Prostate gland (tissue), 2 donors: ENCODE data around the gene MAGEB3. TPM values are rescaled to one million over a fixed set of nuclear protein-coding genes. Genes with fewer than 3 reads are reported as not detected.

Experiments
- DNase-seq: peaks from one replicate; pipeline ENCODE4 v3.0.0-alpha.2; 2019; ENCODE audit warnings: low spot score
- H3K27ac ChIP-seq, 2 donors: fragments of 200-600 bp; sonication (generic); 2 replicates each; pipeline ENCODE4 v1.5.1; 2017 to 2019
- H3K27me3 ChIP-seq: fragments of 200-600 bp; sonication (generic); replicated peaks from 2 replicates; pipeline ENCODE4 v1.5.1; 2019; ENCODE audit not compliant: insufficient read depth
- H3K36me3 ChIP-seq, 2 donors: fragments of 200-600 bp; sonication (generic); 1 replicate in 1 of 2; 2 replicates in 1 of 2; pipeline versions ENCODE4 v1.5.1 to v1.8.1; 2017 to 2019
- H3K4me1 ChIP-seq: fragments of 200-600 bp; sonication (generic); replicated peaks from 2 replicates; pipeline ENCODE4 v1.5.1; 2019
- H3K4me3 ChIP-seq, 2 donors: fragments of 200-600 bp; sonication (generic); 2 replicates each; pipeline ENCODE4 v1.5.1; 2017 to 2019
- H3K9me3 ChIP-seq: fragments of 200-600 bp; sonication (generic); 2 replicates; pipeline ENCODE4 v1.5.1; 2017
- CTCF ChIP-seq, 4 experiments: fragments of 200-600 bp in 2 of 4; fragments of 450-650 bp in 2 of 4; sonication (generic) in 2 of 4; IDR thresholded peaks; 1 replicate in 3 of 4; 2 replicates in 1 of 4; pipeline ENCODE4 v1.5.1; 2016 to 2019; ENCODE audit warnings: antibody characterized with exemption in 4 of 4, mild to moderate bottlenecking in 2 of 4, moderate library complexity in 2 of 4
- POLR2A ChIP-seq: fragments of 450-650 bp; IDR thresholded peaks from one replicate; pipeline ENCODE4 v1.6.1; 2016; ENCODE audit warnings: antibody characterized with exemption, mild to moderate bottlenecking
- POLR2AphosphoS5 ChIP-seq: sonication (generic); formaldehyde crosslinking; IDR thresholded peaks from one replicate; pipeline ENCODE4 v1.6.1; 2017; ENCODE audit warnings: antibody characterized with exemption
- WGBS: methylation state at CpG from one replicate; pipeline ENCODE4 v1.1.5; 2018; 5-methylcytosine and 5-hydroxymethylcytosine counted together
- intact Hi-C: fragments of 100-400 bp; cut with DNase I; formaldehyde crosslinking; loops from one replicate; pipeline ENCODE4 v1.14.2; 2022
- total RNA-seq, 2 donors: library from RNA; depleted of rRNA; stranded (reverse); fragments of >200 nt; gene quantifications; one replicate each; pipeline ENCODE4 v1.1.0, GENCODE V29; 2016

The MAGEB3 gene
- total RNA-seq, 2 donors from 2014 or later, result 14.0 TPM; not detected in 1

GRCh38 chrX:30196322-30196721 lies 34.1 kb upstream of the MAGEB3 start:
- H3K9me3 ChIP-seq, result no peaks in the 10 kb centered on the region
- no peak overlapping the region for H3K27ac ChIP-seq
- DNase-seq, result no peak
- H3K27me3 ChIP-seq, result no peaks in the 10 kb centered on the region
- H3K4me3 ChIP-seq, result no peak overlapping the region
- intact Hi-C loops, result no loop called here
- TF ChIP-seq POLR2AphosphoS5 (no peak), CTCF (IDR thresholded peaks at IDR 0.05) (no peak), POLR2A (no peak)
- H3K36me3 ChIP-seq, result no peaks in the 10 kb centered on the region
- H3K4me1 ChIP-seq, result no peaks in the 10 kb centered on the region
- 13% methylated on average over 1 of the region's 1 CpG for WGBS

- WGBS, result 89% methylated on average over 2 of the region's 2 CpGs
- intact Hi-C loops, result no loop called here
- H3K36me3 ChIP-seq, result no peaks in the 10 kb centered on the region
- no peaks in the 10 kb centered on the region for H3K27me3 ChIP-seq
- TF ChIP-seq POLR2AphosphoS5, result no peak
- TF ChIP-seq CTCF (IDR thresholded peaks at IDR 0.05), result no peak
- TF ChIP-seq POLR2A, result no peak
- no peaks in the 10 kb centered on the region for H3K9me3 ChIP-seq
- DNase-seq, result no peak
- no peaks in the 10 kb centered on the region for H3K4me1 ChIP-seq
- H3K27ac ChIP-seq, result no peak overlapping the region
- H3K4me3 ChIP-seq, result no peak overlapping the region
These were observed 18.3 kb upstream of the MAGEB3 start for GRCh38 chrX:30212172-30212571.

- H3K27ac ChIP-seq, result no peak within 1 kb of the TSS
- 95% methylated on average over 22 of the region's 29 CpGs for WGBS
- no peaks in the 10 kb centered on the region for H3K36me3 ChIP-seq
- no peaks in the 10 kb centered on the region for H3K9me3 ChIP-seq
- H3K4me1 ChIP-seq, result no peaks in the 10 kb centered on the region
- TF ChIP-seq CTCF (IDR thresholded peaks at IDR 0.05) (no peak), POLR2A (no peak), POLR2AphosphoS5 (no peak)
- DNase-seq, result no peak
- intact Hi-C loops, result no loop called here
- no peaks in the 10 kb centered on the region for H3K27me3 ChIP-seq
- no peak within 1 kb of the TSS for H3K4me3 ChIP-seq
These were observed 15.1 kb upstream of the MAGEB3 start, which contains the start of gene MAGEB2 for GRCh38 chrX:30215357-30215843. Gene MAGEB2 (plus strand): TSS chrX:30215563. CDS start chrX:30218581, 3,018 bp downstream.

GRCh38 chrX:30217465-30217864 lies 13.0 kb upstream of the MAGEB3 start:
- intact Hi-C loops, result no loop called here
- WGBS, result 85% methylated on average over 1 of the region's 1 CpG
- Histone ChIP-seq H3K27me3 (no peaks in the 10 kb centered on the region), H3K27ac (no peak overlapping the region), H3K9me3 (no peaks in the 10 kb centered on the region), H3K36me3 (no peaks in the 10 kb centered on the region), H3K4me3 (no peak overlapping the region), H3K4me1 (no peaks in the 10 kb centered on the region)
- DNase-seq, result no peak
- TF ChIP-seq POLR2AphosphoS5, result no peak
- TF ChIP-seq POLR2A, result no peak
- TF ChIP-seq CTCF (IDR thresholded peaks at IDR 0.05), result no peak

- Histone ChIP-seq H3K4me1 (no peaks in the 10 kb centered on the region), H3K27me3 (no peaks in the 10 kb centered on the region), H3K36me3 (no peaks in the 10 kb centered on the region), H3K27ac (no peak overlapping the region), H3K9me3 (no peaks in the 10 kb centered on the region), H3K4me3 (no peak overlapping the region)
- intact Hi-C loops, result no loop called here
- DNase-seq, result no peak
- TF ChIP-seq CTCF (IDR thresholded peaks at IDR 0.05) (no peak), POLR2AphosphoS5 (no peak), POLR2A (no peak)
- 42% methylated on average over 4 of the region's 4 CpGs for WGBS
These were observed 11.1 kb upstream of the MAGEB3 start for GRCh38 chrX:30219372-30219771.
